Measurements from ENCODE around the gene TOX2.

The TOX2 gene

GRCh38 chr20:43985121-43985520 is 70.5 kb downstream of the TOX2 start:
- Histone ChIP-seq H3K4me1 (ENCODE audit: control insufficient read depth, low read length) (no peaks in the 10 kb centered on the region), H3K27me3 (ENCODE audit: control insufficient read depth, low read length) (no peaks in the 10 kb centered on the region)

GRCh38 chr20:43985608-43986316 is 71.1 kb downstream of the TOX2 start:
- Histone ChIP-seq H3K9me2 (replicated peaks; ENCODE audit: control insufficient read depth, low read length) (no peaks in the 10 kb centered on the region), H3K4me3 (ENCODE audit: low read length) (no peak overlapping the region), H3K79me2 (ENCODE audit: control insufficient read depth, low read length) (no peaks in the 10 kb centered on the region), H3K27me3 (ENCODE audit: control insufficient read depth, low read length) (no peaks in the 10 kb centered on the region), H3K4me2 (ENCODE audit: low read length) (no peak overlapping the region), H3K27ac (ENCODE audit: low read depth, low read length) (no peak overlapping the region), H3K9me3 (ENCODE audit: control insufficient read depth, insufficient read depth, low read length) (no peaks in the 10 kb centered on the region), H3K36me3 (ENCODE audit: control insufficient read depth, low read length) (no peaks in the 10 kb centered on the region), H3F3A (ENCODE audit: control insufficient read depth, insufficient read depth) (no peaks in the 10 kb centered on the region), H4K20me1 (ENCODE audit: control insufficient read depth, insufficient read depth, low read depth, low read length) (no peaks in the 10 kb centered on the region), H3K4me1 (ENCODE audit: control insufficient read depth, low read length) (no peaks in the 10 kb centered on the region)
- TF ChIP-seq, protein P1, sequence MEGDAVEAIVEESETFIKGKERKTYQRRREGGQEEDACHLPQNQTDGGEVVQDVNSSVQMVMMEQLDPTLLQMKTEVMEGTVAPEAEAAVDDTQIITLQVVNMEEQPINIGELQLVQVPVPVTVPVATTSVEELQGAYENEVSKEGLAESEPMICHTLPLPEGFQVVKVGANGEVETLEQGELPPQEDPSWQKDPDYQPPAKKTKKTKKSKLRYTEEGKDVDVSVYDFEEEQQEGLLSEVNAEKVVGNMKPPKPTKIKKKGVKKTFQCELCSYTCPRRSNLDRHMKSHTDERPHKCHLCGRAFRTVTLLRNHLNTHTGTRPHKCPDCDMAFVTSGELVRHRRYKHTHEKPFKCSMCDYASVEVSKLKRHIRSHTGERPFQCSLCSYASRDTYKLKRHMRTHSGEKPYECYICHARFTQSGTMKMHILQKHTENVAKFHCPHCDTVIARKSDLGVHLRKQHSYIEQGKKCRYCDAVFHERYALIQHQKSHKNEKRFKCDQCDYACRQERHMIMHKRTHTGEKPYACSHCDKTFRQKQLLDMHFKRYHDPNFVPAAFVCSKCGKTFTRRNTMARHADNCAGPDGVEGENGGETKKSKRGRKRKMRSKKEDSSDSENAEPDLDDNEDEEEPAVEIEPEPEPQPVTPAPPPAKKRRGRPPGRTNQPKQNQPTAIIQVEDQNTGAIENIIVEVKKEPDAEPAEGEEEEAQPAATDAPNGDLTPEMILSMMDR (IDR thresholded peaks at IDR 0.05; ENCODE audit: low read depth, low read length, poor library complexity, severe bottlenecking) = no peak
- no peak for TF ChIP-seq EZH2phosphoT487 (IDR thresholded peaks at IDR 0.05; ENCODE audit: borderline replicate concordance, low read length)

More at GRCh38 chr20:43985121-43985520, 70.5 kb downstream of the TOX2 start:
- no peak overlapping the region for H3K4me3 ChIP-seq (ENCODE audit: low read length)
- no peaks in the 10 kb centered on the region for H3K9me2 ChIP-seq (replicated peaks; ENCODE audit: control insufficient read depth, low read length)
- no peaks in the 10 kb centered on the region for H3K36me3 ChIP-seq (ENCODE audit: control insufficient read depth, low read length)
- H3K4me2 ChIP-seq (ENCODE audit: low read length) = no peak overlapping the region
- H3K27ac ChIP-seq (ENCODE audit: low read depth, low read length) = no peak overlapping the region
- H3K9me3 ChIP-seq (ENCODE audit: control insufficient read depth, insufficient read depth, low read length) = no peaks in the 10 kb centered on the region
- TF ChIP-seq, protein P1 (IDR thresholded peaks at IDR 0.05; ENCODE audit: low read depth, low read length, poor library complexity, severe bottlenecking) = no peak
- TF ChIP-seq EZH2phosphoT487 (IDR thresholded peaks at IDR 0.05; ENCODE audit: borderline replicate concordance, low read length) = no peak
- H4K20me1 ChIP-seq (ENCODE audit: control insufficient read depth, insufficient read depth, low read depth, low read length) = no peaks in the 10 kb centered on the region
- no peaks in the 10 kb centered on the region for H3K79me2 ChIP-seq (ENCODE audit: control insufficient read depth, low read length)
- H3F3A ChIP-seq (ENCODE audit: control insufficient read depth, insufficient read depth) = no peaks in the 10 kb centered on the region

GRCh38 chr20:43987018-43987417 is 72.4 kb downstream of the TOX2 start:
- no peaks in the 10 kb centered on the region for H3K27me3 ChIP-seq (ENCODE audit: control insufficient read depth, low read length)

More at GRCh38 chr20:43987018-43987417, 72.4 kb downstream of the TOX2 start:
- no peaks in the 10 kb centered on the region for H4K20me1 ChIP-seq (ENCODE audit: control insufficient read depth, insufficient read depth, low read depth, low read length)
- H3K9me2 ChIP-seq (replicated peaks; ENCODE audit: control insufficient read depth, low read length) = no peaks in the 10 kb centered on the region
- H3F3A ChIP-seq (ENCODE audit: control insufficient read depth, insufficient read depth) = no peaks in the 10 kb centered on the region
- TF ChIP-seq, protein P1 (IDR thresholded peaks at IDR 0.05; ENCODE audit: low read depth, low read length, poor library complexity, severe bottlenecking) = no peak
- no peak for TF ChIP-seq EZH2phosphoT487 (IDR thresholded peaks at IDR 0.05; ENCODE audit: borderline replicate concordance, low read length)
- H3K9me3 ChIP-seq (ENCODE audit: control insufficient read depth, insufficient read depth, low read length) = no peaks in the 10 kb centered on the region
- no peaks in the 10 kb centered on the region for H3K4me1 ChIP-seq (ENCODE audit: control insufficient read depth, low read length)
- no peak overlapping the region for H3K4me3 ChIP-seq (ENCODE audit: low read length)
- H3K79me2 ChIP-seq (ENCODE audit: control insufficient read depth, low read length) = no peaks in the 10 kb centered on the region
- H3K4me2 ChIP-seq (ENCODE audit: low read length) = no peak overlapping the region
- H3K36me3 ChIP-seq (ENCODE audit: control insufficient read depth, low read length) = no peaks in the 10 kb centered on the region
- no peak overlapping the region for H3K27ac ChIP-seq (ENCODE audit: low read depth, low read length)
